CD8-positive, alpha-beta memory T cell (primary cell): ENCODE results near the gene TBX5. TPM values are rescaled to one million over a fixed set of nuclear protein-coding genes. Genes with fewer than 3 reads are reported as not detected.

Experiments used
- CTCF ChIA-PET: fragments of 350-600 bp; sonication (Branson Sonifier 250); formaldehyde crosslinking; loops from one replicate; lab custom pipeline; 2021; ENCODE audit warnings: antibody characterized with exemption; lab: Charles Lee
- POLR2A ChIA-PET: fragments of 350-600 bp; sonication (Branson Sonifier 250); formaldehyde crosslinking; loops from one replicate; lab custom pipeline; 2021; ENCODE audit warnings: antibody characterized with exemption; lab: Charles Lee
- DNase-seq, 5 donors: peaks; one replicate each; pipeline versions ENCODE4 v3.0.0 to v3.0.0-alpha.2; 2020 to 2022; ENCODE audit warnings: mixed read lengths in 1 of 5
- H3K27ac ChIP-seq: one replicate; pipeline ENCODE4 v1.7.0; 2013; ENCODE audit warnings: low read depth, mild to moderate bottlenecking, low read length, moderate library complexity
- H3K27me3 ChIP-seq: 2 replicates; pipeline ENCODE4 v1.7.0; 2013; ENCODE audit warnings: low read length, mild to moderate bottlenecking; ENCODE audit not compliant: insufficient read depth, poor library complexity, severe bottlenecking
- H3K36me3 ChIP-seq: 2 replicates; pipeline ENCODE4 v1.7.0; 2013; ENCODE audit warnings: mild to moderate bottlenecking, low read length, moderate library complexity; ENCODE audit not compliant: insufficient read depth
- H3K4me1 ChIP-seq: 2 replicates; pipeline ENCODE4 v1.7.0; 2013; ENCODE audit warnings: mild to moderate bottlenecking, low read length, moderate library complexity; ENCODE audit not compliant: insufficient read depth
- H3K4me3 ChIP-seq: 2 replicates; pipeline ENCODE4 v1.7.0; 2013; ENCODE audit warnings: mild to moderate bottlenecking, low read length
- H3K9me3 ChIP-seq: 2 replicates; pipeline ENCODE4 v1.7.0; 2013; ENCODE audit warnings: mild to moderate bottlenecking, low read length
- H3K27ac Mint-ChIP-seq, 8 donors: one replicate each; pipeline ENCODE4 v1.8.0; 2020 to 2021; ENCODE audit warnings: mixed read lengths in 8 of 8, mild to moderate bottlenecking in 6 of 8, inconsistent platforms in 3 of 8, moderate library complexity in 3 of 8
- H3K27me3 Mint-ChIP-seq, 2 donors: one replicate each; pipeline ENCODE4 v1.8.0; 2020 to 2021; ENCODE audit warnings: mixed read lengths in 2 of 2, mild to moderate bottlenecking in 1 of 2, moderate library complexity in 1 of 2
- H3K36me3 Mint-ChIP-seq, 3 donors: one replicate each; pipeline ENCODE4 v1.8.0; 2020 to 2021; ENCODE audit warnings: mixed read lengths in 3 of 3, inconsistent platforms in 1 of 3, mild to moderate bottlenecking in 1 of 3
- H3K4me1 Mint-ChIP-seq, 3 donors: one replicate each; pipeline ENCODE4 v1.8.0; 2020 to 2021; ENCODE audit warnings: mixed read lengths in 3 of 3, inconsistent platforms in 1 of 3, mild to moderate bottlenecking in 1 of 3
- H3K4me3 Mint-ChIP-seq, 7 donors: one replicate each; pipeline ENCODE4 v1.8.0; 2020 to 2021; ENCODE audit warnings: mixed read lengths in 7 of 7, mild to moderate bottlenecking in 6 of 7, moderate library complexity in 4 of 7, inconsistent platforms in 2 of 7
- H3K9me3 Mint-ChIP-seq, 5 donors: one replicate each; pipeline ENCODE4 v1.8.0; 2020 to 2022; ENCODE audit warnings: mixed read lengths in 5 of 5, mild to moderate bottlenecking in 3 of 5, moderate library complexity in 2 of 5, inconsistent platforms in 1 of 5
- polyA plus RNA-seq: library from polyadenylated mRNA; unstranded; fragments of 300-500 nt; fragmentation: Illumina TruSeq; gene quantifications from one replicate; pipeline ENCODE4 v1.2.3, GENCODE V29; 2021
- total RNA-seq, 2 experiments: library from RNA; stranded (reverse); gene quantifications; one replicate each; pipeline ENCODE4 v1.2.3, GENCODE V29; 2021

TBX5 gene
- total and polyA plus RNA-seq, 3 experiments from 2014 or later: not detected

DNA sequence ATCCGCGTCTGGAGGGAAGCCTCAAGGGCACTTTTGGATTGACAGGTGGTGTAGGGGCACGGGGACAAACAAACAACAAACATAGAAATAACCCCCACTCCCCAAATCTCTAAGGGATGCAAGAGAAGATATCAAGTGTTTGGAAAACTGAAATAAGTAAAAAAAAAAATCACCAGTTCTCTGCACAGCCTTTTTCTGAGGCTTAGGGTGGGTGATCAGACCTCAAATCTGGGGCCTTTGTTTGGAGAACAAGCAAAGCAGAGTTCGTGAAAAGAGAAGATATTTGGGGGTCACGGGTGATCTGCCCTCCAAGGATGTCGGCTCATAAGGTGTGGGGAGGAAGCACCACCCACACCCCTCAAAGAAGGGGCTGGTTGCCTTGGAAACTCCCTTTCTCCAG, 10.7 kb downstream of the TBX5 start:
- no peaks in the 10 kb centered on the region for H3K9me3 ChIP-seq
- Mint-ChIP-seq H3K27ac (peak overlapping the region in 1 of 8 donors; percentile 18), H3K4me3 (no peak overlapping the region), H3K4me1 (peaks cover 0 to 4% (median 0%) of the 10 kb centered on the region in 3 donors), H3K36me3 (peaks cover 0 to 5% (median 0%) of the 10 kb centered on the region in 3 donors), H3K9me3 (peaks cover 0 to 14% (median 3%) of the 10 kb centered on the region in 5 donors), H3K27me3 (peaks cover 43 to 73% of the 10 kb centered on the region in 2 donors)
- no peaks in the 10 kb centered on the region for H3K4me1 ChIP-seq
- H3K27ac ChIP-seq: no peak overlapping the region
- no peak for DNase-seq
- H3K4me3 ChIP-seq: no peak overlapping the region
- peaks cover 33% of the 10 kb centered on the region for H3K27me3 ChIP-seq
- CTCF ChIA-PET: no interaction called here
- POLR2A ChIA-PET: no interaction called here
- no peaks in the 10 kb centered on the region for H3K36me3 ChIP-seq

- no peaks in the 10 kb centered on the region for H3K4me1 ChIP-seq
- Mint-ChIP-seq H3K27ac (no peak overlapping the region), H3K9me3 (peaks cover 0 to 8% (median 3%) of the 10 kb centered on the region in 5 donors), H3K4me1 (peaks cover 0 to 4% (median 0%) of the 10 kb centered on the region in 3 donors), H3K36me3 (peaks cover 0 to 5% (median 0%) of the 10 kb centered on the region in 3 donors), H3K27me3 (peaks cover 39 to 64% of the 10 kb centered on the region in 2 donors), H3K4me3 (no peak overlapping the region)
- DNase-seq: no peak
- peaks cover 27% of the 10 kb centered on the region for H3K27me3 ChIP-seq
- H3K9me3 ChIP-seq: no peaks in the 10 kb centered on the region
- H3K4me3 ChIP-seq: no peak overlapping the region
- H3K36me3 ChIP-seq: no peaks in the 10 kb centered on the region
- H3K27ac ChIP-seq: no peak overlapping the region
- CTCF ChIA-PET: no interaction called here
- POLR2A ChIA-PET: no interaction called here
Observed at GRCh38 chr12:114393569-114393968, 12.4 kb downstream of the TBX5 start.

- no peak overlapping the region for H3K4me3 Mint-ChIP-seq
- DNase-seq: no peak
- no peak overlapping the region for H3K27ac Mint-ChIP-seq
- Histone ChIP-seq H3K4me1 (no peaks in the 10 kb centered on the region), H3K27ac (no peak overlapping the region), H3K27me3 (peaks cover 23% of the 10 kb centered on the region), H3K4me3 (no peak overlapping the region), H3K36me3 (no peaks in the 10 kb centered on the region), H3K9me3 (no peaks in the 10 kb centered on the region)
- ChIA-PET CTCF (no interaction called here), POLR2A (no interaction called here)
- peaks cover 0 to 4% (median 0%) of the 10 kb centered on the region in 3 donors for H3K4me1 Mint-ChIP-seq
- H3K27me3 Mint-ChIP-seq: peaks cover 33 to 58% of the 10 kb centered on the region in 2 donors
- peaks cover 0 to 5% (median 0%) of the 10 kb centered on the region in 3 donors for H3K36me3 Mint-ChIP-seq
- H3K9me3 Mint-ChIP-seq: peaks cover 0 to 5% (median 3%) of the 10 kb centered on the region in 5 donors
Observed at GRCh38 chr12:114392909-114393308, 13.0 kb downstream of the TBX5 start.

DNA sequence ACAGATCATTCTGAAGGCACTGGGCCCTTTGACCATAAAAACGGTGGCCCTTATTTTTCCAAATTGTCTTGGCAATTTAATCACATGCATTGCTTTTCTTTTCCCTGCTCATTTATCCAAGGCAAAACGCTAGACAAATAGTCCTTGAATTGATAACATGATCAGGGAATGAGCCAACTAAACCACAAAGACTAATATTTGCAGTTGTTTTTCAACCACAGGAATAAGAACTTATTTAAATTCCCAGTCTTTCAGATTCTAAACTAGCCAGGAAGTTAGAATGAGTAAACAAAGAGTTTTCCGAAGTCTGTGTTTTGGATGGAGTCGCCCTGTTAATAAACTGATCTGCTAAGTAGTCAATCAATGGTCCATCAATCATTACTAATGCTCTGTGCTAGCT, 14.9 kb downstream of the TBX5 start:
- POLR2A ChIA-PET: no interaction called here
- H3K9me3 Mint-ChIP-seq: peaks cover 0 to 3% (median 0%) of the 10 kb centered on the region in 5 donors
- H3K27ac Mint-ChIP-seq: no peak overlapping the region
- H3K27me3 Mint-ChIP-seq: peaks cover 29 to 46% of the 10 kb centered on the region in 2 donors
- no peaks in the 10 kb centered on the region for H3K36me3 ChIP-seq
- no peaks in the 10 kb centered on the region for H3K4me1 ChIP-seq
- no peaks in the 10 kb centered on the region for H3K9me3 ChIP-seq
- peaks cover 9% of the 10 kb centered on the region for H3K27me3 ChIP-seq
- H3K36me3 Mint-ChIP-seq: no peaks in the 10 kb centered on the region
- H3K4me3 ChIP-seq: no peak overlapping the region
- H3K27ac ChIP-seq: no peak overlapping the region
- CTCF ChIA-PET: no interaction called here
- DNase-seq: no peak
- H3K4me1 Mint-ChIP-seq: peaks cover 0 to 4% (median 0%) of the 10 kb centered on the region in 3 donors
- H3K4me3 Mint-ChIP-seq: no peak overlapping the region

- Histone ChIP-seq H3K27me3 (no peaks in the 10 kb centered on the region), H3K4me3 (no peak overlapping the region), H3K27ac (no peak overlapping the region), H3K9me3 (no peaks in the 10 kb centered on the region), H3K36me3 (no peaks in the 10 kb centered on the region), H3K4me1 (no peaks in the 10 kb centered on the region)
- CTCF ChIA-PET: no interaction called here
- Mint-ChIP-seq H3K4me1 (no peaks in the 10 kb centered on the region), H3K36me3 (no peaks in the 10 kb centered on the region), H3K9me3 (peaks cover 0 to 4% (median 0%) of the 10 kb centered on the region in 5 donors), H3K27ac (no peak overlapping the region), H3K27me3 (peaks cover 4 to 5% of the 10 kb centered on the region in 2 donors), H3K4me3 (no peak overlapping the region)
- DNase-seq: no peak
- POLR2A ChIA-PET: no interaction called here
Observed at GRCh38 chr12:114384739-114385138, 21.2 kb downstream of the TBX5 start.

- Histone ChIP-seq H3K27ac (no peak overlapping the region), H3K4me3 (no peak overlapping the region), H3K4me1 (no peaks in the 10 kb centered on the region), H3K9me3 (no peaks in the 10 kb centered on the region), H3K27me3 (no peaks in the 10 kb centered on the region), H3K36me3 (no peaks in the 10 kb centered on the region)
- ChIA-PET CTCF (no interaction called here), POLR2A (no interaction called here)
- no peaks in the 10 kb centered on the region for H3K36me3 Mint-ChIP-seq
- no peak overlapping the region for H3K4me3 Mint-ChIP-seq
- H3K9me3 Mint-ChIP-seq: peaks cover 0 to 4% (median 2%) of the 10 kb centered on the region in 5 donors
- H3K27ac Mint-ChIP-seq: no peak overlapping the region
- H3K27me3 Mint-ChIP-seq: peaks cover 3 to 6% of the 10 kb centered on the region in 2 donors
- no peak for DNase-seq
- no peaks in the 10 kb centered on the region for H3K4me1 Mint-ChIP-seq
Observed at GRCh38 chr12:114381177-114381576, 24.8 kb downstream of the TBX5 start.

DNA sequence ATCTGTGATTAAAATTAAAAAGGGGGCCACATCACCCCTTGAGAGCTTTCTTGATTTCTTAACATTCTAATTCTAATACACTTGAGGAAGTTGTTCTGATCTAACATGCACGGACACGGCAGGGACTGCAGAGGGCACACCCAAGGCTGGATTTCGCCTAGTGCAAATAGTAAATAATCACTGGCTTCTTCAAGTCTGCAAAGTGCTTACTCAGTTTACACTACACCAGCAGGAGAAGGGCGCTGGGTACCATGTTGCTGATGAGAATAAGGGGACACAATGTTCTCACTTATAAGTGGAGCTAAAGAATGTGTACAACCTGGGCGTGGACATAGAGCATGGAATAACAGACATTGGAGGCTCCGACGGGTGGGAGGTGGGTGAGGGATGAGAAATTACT, 34.2 kb downstream of the TBX5 start:
- H3K27ac ChIP-seq: no peak overlapping the region
- Mint-ChIP-seq H3K9me3 (peaks cover 0 to 7% (median 2%) of the 10 kb centered on the region in 5 donors), H3K4me1 (no peaks in the 10 kb centered on the region), H3K27me3 (peaks cover 3 to 6% of the 10 kb centered on the region in 2 donors), H3K27ac (no peak overlapping the region), H3K4me3 (no peak overlapping the region), H3K36me3 (no peaks in the 10 kb centered on the region)
- H3K9me3 ChIP-seq: no peaks in the 10 kb centered on the region
- no peak overlapping the region for H3K4me3 ChIP-seq
- DNase-seq: no peak
- H3K4me1 ChIP-seq: no peaks in the 10 kb centered on the region
- H3K27me3 ChIP-seq: no peaks in the 10 kb centered on the region
- H3K36me3 ChIP-seq: no peaks in the 10 kb centered on the region
- ChIA-PET POLR2A (no interaction called here), CTCF (no interaction called here)

GRCh38 chr12:114371250-114371649, 34.7 kb downstream of the TBX5 start:
- H3K4me3 Mint-ChIP-seq: no peak overlapping the region
- Histone ChIP-seq H3K27ac (no peak overlapping the region), H3K4me3 (no peak overlapping the region), H3K9me3 (no peaks in the 10 kb centered on the region), H3K36me3 (no peaks in the 10 kb centered on the region), H3K27me3 (no peaks in the 10 kb centered on the region), H3K4me1 (no peaks in the 10 kb centered on the region)
- H3K9me3 Mint-ChIP-seq: peaks cover 0 to 6% (median 2%) of the 10 kb centered on the region in 5 donors
- no peak overlapping the region for H3K27ac Mint-ChIP-seq
- DNase-seq: no peak
- POLR2A ChIA-PET: no interaction called here
- CTCF ChIA-PET: no interaction called here
- H3K27me3 Mint-ChIP-seq: peaks cover 3 to 5% of the 10 kb centered on the region in 2 donors
- H3K36me3 Mint-ChIP-seq: no peaks in the 10 kb centered on the region
- H3K4me1 Mint-ChIP-seq: no peaks in the 10 kb centered on the region
